SK-N-SH (cell line): ENCODE data around the gene PLPP6.
"Not testable (repeated sequence)": the region's sequence is repeated elsewhere in the genome, so short reads cannot be mapped to it uniquely, and the experiment has no call there.

ENCODE experiments used
- RFX5 ChIP-seq: IDR thresholded peaks from 2 replicates; pipeline ENCODE4 v1.6.1; 2012; ENCODE audit warnings: mild to moderate bottlenecking, improper control_type of control experiment, low read length
- TAF1 ChIP-seq: IDR thresholded peaks from 2 replicates; pipeline ENCODE4 v1.6.1; 2012; ENCODE audit warnings: low read depth, mild to moderate bottlenecking, low read length, moderate library complexity, borderline replicate concordance
- TF ChIP-seq, protein P1 (sequence below): fragments of 200-600 bp; sonication (generic); IDR thresholded peaks from 2 replicates; pipeline ENCODE4 v1.6.1; 2017; ENCODE audit warnings: antibody characterized with exemption, mild to moderate bottlenecking, moderate library complexity

DNA sequence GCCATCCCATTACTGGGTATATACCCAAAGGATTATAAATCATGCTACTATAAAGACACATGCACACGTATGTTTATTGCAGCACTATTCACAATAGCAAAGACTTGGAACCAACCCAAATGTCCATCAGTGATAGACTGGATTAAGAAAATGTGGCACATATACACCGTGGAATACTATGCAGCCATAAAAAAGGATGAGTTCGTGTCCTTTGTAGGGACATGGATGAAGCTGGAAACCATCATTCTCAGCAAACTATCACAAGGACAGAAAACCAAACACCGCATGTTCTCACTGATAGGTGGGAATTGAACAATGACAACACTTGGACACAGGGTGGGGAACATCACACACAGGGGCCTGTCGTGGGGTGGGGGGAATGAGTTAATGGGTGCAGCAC lies 1.4 kb upstream of the PLPP6 start:
- TF ChIP-seq, protein P1, sequence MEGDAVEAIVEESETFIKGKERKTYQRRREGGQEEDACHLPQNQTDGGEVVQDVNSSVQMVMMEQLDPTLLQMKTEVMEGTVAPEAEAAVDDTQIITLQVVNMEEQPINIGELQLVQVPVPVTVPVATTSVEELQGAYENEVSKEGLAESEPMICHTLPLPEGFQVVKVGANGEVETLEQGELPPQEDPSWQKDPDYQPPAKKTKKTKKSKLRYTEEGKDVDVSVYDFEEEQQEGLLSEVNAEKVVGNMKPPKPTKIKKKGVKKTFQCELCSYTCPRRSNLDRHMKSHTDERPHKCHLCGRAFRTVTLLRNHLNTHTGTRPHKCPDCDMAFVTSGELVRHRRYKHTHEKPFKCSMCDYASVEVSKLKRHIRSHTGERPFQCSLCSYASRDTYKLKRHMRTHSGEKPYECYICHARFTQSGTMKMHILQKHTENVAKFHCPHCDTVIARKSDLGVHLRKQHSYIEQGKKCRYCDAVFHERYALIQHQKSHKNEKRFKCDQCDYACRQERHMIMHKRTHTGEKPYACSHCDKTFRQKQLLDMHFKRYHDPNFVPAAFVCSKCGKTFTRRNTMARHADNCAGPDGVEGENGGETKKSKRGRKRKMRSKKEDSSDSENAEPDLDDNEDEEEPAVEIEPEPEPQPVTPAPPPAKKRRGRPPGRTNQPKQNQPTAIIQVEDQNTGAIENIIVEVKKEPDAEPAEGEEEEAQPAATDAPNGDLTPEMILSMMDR: not testable (repeated sequence)
- TF ChIP-seq RFX5, TAF1: not testable (repeated sequence)
